HEK293 (cell line): Measurements from ENCODE around the gene MVB12B.
A peak's percentile ranks its signal among the peaks of the same experiment; 100 is the strongest.

Experiments
- CTCF ChIA-PET: fragments of 350-600 bp; formaldehyde crosslinking; extraction: SDS; loops from one replicate; lab custom pipeline; 2021; ENCODE audit warnings: antibody characterized with exemption; lab: Yijun Ruan, JAX
- POLR2A ChIA-PET: fragments of 300-600 bp; formaldehyde crosslinking; extraction: SDS; loops from one replicate; lab custom pipeline; 2020; ENCODE audit warnings: antibody characterized with exemption, inconsistent platforms; lab: Yijun Ruan, JAX
- H3K27ac ChIP-seq: fragments of 200-500 bp; sonication (Bioruptor generic); 2 replicates; pipeline ENCODE4 v1.5.1; 2014; ENCODE audit warnings: low read depth, low read length, control low read depth, inconsistent platforms; ENCODE audit errors: extremely low read depth
- H3K36me3 ChIP-seq, 2 experiments: fragments of 200-500 bp in 1 of 2; sonication (Bioruptor generic) in 1 of 2; 1 replicate in 1 of 2; 2 replicates in 1 of 2; pipeline ENCODE4 v1.5.1; 2014 to 2017; ENCODE audit warnings: inconsistent platforms in 2 of 2, low read length in 2 of 2; ENCODE audit not compliant: control insufficient read depth in 2 of 2, insufficient read depth in 1 of 2
- H3K4me1 ChIP-seq: fragments of 200-500 bp; sonication (Bioruptor generic); 2 replicates; pipeline ENCODE4 v1.5.1; 2014; ENCODE audit warnings: mild to moderate bottlenecking, low read length, inconsistent platforms; ENCODE audit not compliant: control insufficient read depth, insufficient read depth
- H3K4me3 ChIP-seq: 2 replicates; pipeline ENCODE4 v1.5.1; 2011; ENCODE audit warnings: low read depth, mild to moderate bottlenecking, control low read depth, low read length, moderate library complexity
- H3K9me3 ChIP-seq: fragments of 200-500 bp; sonication (Bioruptor generic); 2 replicates; pipeline ENCODE4 v1.5.1; 2014; ENCODE audit warnings: low read depth, low read length, inconsistent platforms; ENCODE audit not compliant: control insufficient read depth, insufficient read depth
- GFI1B ChIP-seq: fragments of 450-650 bp; formaldehyde crosslinking; IDR thresholded peaks from 2 replicates; pipeline ENCODE4 v1.5.1; 2016; ENCODE audit warnings: missing biosample characterization, missing genetic modification characterization
- GLIS2 ChIP-seq: fragments of 450-650 bp; formaldehyde crosslinking; IDR thresholded peaks from 2 replicates; pipeline ENCODE4 v1.5.1; 2016; ENCODE audit warnings: missing biosample characterization, missing genetic modification characterization
- MZF1 ChIP-seq: fragments of 450-650 bp; formaldehyde crosslinking; IDR thresholded peaks from 2 replicates; pipeline ENCODE4 v1.5.1; 2017; ENCODE audit warnings: missing biosample characterization, missing genetic modification characterization, borderline replicate concordance
- PATZ1 ChIP-seq: fragments of 450-650 bp; formaldehyde crosslinking; IDR thresholded peaks from 2 replicates; pipeline ENCODE4 v1.5.1; 2016; ENCODE audit warnings: missing biosample characterization, missing genetic modification characterization
- PRDM1 ChIP-seq: fragments of 450-650 bp; formaldehyde crosslinking; IDR thresholded peaks from 2 replicates; pipeline ENCODE4; 2016; ENCODE audit warnings: missing biosample characterization, missing genetic modification characterization
- PRDM10 ChIP-seq: fragments of 450-650 bp; formaldehyde crosslinking; IDR thresholded peaks from 2 replicates; pipeline ENCODE4 v1.5.1; 2016; ENCODE audit warnings: missing biosample characterization, missing genetic modification characterization
- ZBTB6 ChIP-seq: fragments of 450-650 bp; formaldehyde crosslinking; IDR thresholded peaks from 2 replicates; pipeline ENCODE4 v1.5.1; 2017; ENCODE audit warnings: missing biosample characterization, missing genetic modification characterization
- ZFHX2 ChIP-seq: fragments of 450-650 bp; formaldehyde crosslinking; conservative IDR thresholded peaks from 2 replicates; pipeline ENCODE4 v1.5.1; 2016; ENCODE audit warnings: missing biosample characterization, missing genetic modification characterization
- ZNF335 ChIP-seq: fragments of 450-650 bp; formaldehyde crosslinking; conservative IDR thresholded peaks from 2 replicates; pipeline ENCODE4 v1.5.1; 2016; ENCODE audit warnings: missing biosample characterization, missing genetic modification characterization
- ZNF341 ChIP-seq: fragments of 450-650 bp; formaldehyde crosslinking; IDR thresholded peaks from 2 replicates; pipeline ENCODE4; 2016; ENCODE audit warnings: low read depth, missing biosample characterization, missing genetic modification characterization
- ZNF37A ChIP-seq: fragments of 450-650 bp; IDR thresholded peaks from 2 replicates; pipeline ENCODE4 v1.5.1; 2018; ENCODE audit warnings: missing biosample characterization, missing genetic modification characterization
- ZNF510 ChIP-seq: fragments of 450-650 bp; formaldehyde crosslinking; IDR thresholded peaks from 2 replicates; pipeline ENCODE4 v1.5.1; 2018; ENCODE audit warnings: mild to moderate bottlenecking, missing genetic modification characterization, missing biosample characterization; ENCODE audit not compliant: insufficient replicate concordance
- ZNF548 ChIP-seq: fragments of 450-650 bp; formaldehyde crosslinking; IDR thresholded peaks from 2 replicates; pipeline ENCODE4 v1.5.1; 2016; ENCODE audit warnings: missing biosample characterization, missing genetic modification characterization
- ZNF658 ChIP-seq: fragments of 450-650 bp; formaldehyde crosslinking; IDR thresholded peaks from 2 replicates; pipeline ENCODE4; 2016; ENCODE audit warnings: missing biosample characterization, missing genetic modification characterization
- ZNF843 ChIP-seq: fragments of 450-650 bp; formaldehyde crosslinking; IDR thresholded peaks from 2 replicates; pipeline ENCODE4 v1.5.1; 2016; ENCODE audit warnings: missing biosample characterization, missing genetic modification characterization

MVB12B gene

GRCh38 chr9:126499005-126499910, 172.6 kb downstream of the MVB12B start (continued):
- TF ChIP-seq PRDM10 (tag by site-specific recombination) (0 out of 2 replicates have a peak, but pooled peaks have one; percentile 13), ZFHX2 (tag by site-specific recombination) (peak; percentile 26), PRDM1 (tag by site-specific recombination) (peak; percentile 32; the same call in 1 of the 2 replicates), ZNF335 (tag by site-specific recombination) (peak; percentile 70), ZNF341 (tag by site-specific recombination) (peak; percentile 71), PATZ1 (tag by site-specific recombination) (peak; percentile 48; the same call in 1 of the 2 replicates), MZF1 (tag by site-specific recombination) (peak; percentile 83; the same call in 1 of the 2 replicates), GFI1B (tag by site-specific recombination) (no peak), ZNF37A (tag by site-specific recombination) (no peak), ZNF843 (no peak), ZNF510 (no peak)

- H3K4me3 ChIP-seq: no peak overlapping the region
- no peak overlapping the region; the same call in 1 of the 2 replicates for H3K27ac ChIP-seq
- peaks cover 0 to 4% of the 10 kb centered on the region in 2 experiments; a peak in 1 of 3 replicates for H3K36me3 ChIP-seq
- ChIA-PET CTCF (interaction anchor here (0.6 to 7.7 kb wide), 42 partner anchors 8 to 529 kb away, joined by 3 to 184 read pairs (median 4); no protein-coding TSS in a partner anchor), POLR2A (interaction anchor here (0.5 to 1.1 kb wide), 3 partner anchors 12 to 1417 kb away, joined by 3 to 4 read pairs (median 4); partner anchors contain the start of gene ST6GALNAC4)
- 0 out of 2 replicates have a peak, but pooled peaks have one; percentile 42 for TF ChIP-seq ZNF548 (tag by site-specific recombination)
- peak; percentile 38; the same call in 1 of the 2 replicates for TF ChIP-seq PATZ1 (tag by site-specific recombination)
- no peak for TF ChIP-seq ZBTB6 (tag by site-specific recombination)
- no peak for TF ChIP-seq ZNF658 (tag by site-specific recombination)
- TF ChIP-seq GLIS2 (tag by site-specific recombination): peak; percentile 1; the same call in 1 of the 2 replicates
- TF ChIP-seq, all 188 proteins: peak for 3
- Histone ChIP-seq H3K4me1 (no peaks in the 10 kb centered on the region; the same call in 1 of the 2 replicates), H3K9me3 (no peaks in the 10 kb centered on the region)
Observed at GRCh38 chr9:126499911-126500599, 173.4 kb downstream of the MVB12B start.
